RPMI7951 (cell line): ENCODE results near the gene LDLRAD4. TPM values are rescaled to one million over a fixed set of nuclear protein-coding genes. Genes with fewer than 3 reads are reported as not detected.
A peak's percentile ranks its signal among the peaks of the same experiment; 100 is the strongest.

ENCODE experiments used
- DNase-seq: peaks from one replicate; pipeline ENCODE4 v3.0.0-alpha.2; 2012; ENCODE audit warnings: low read depth
- total RNA-seq: library from RNA; depleted of rRNA; stranded (reverse); fragments of >200 nt; shearing (Covaris generic); gene quantifications from 2 replicates; pipeline ENCODE4 v1.2.3, GENCODE V29; 2014

LDLRAD4 gene
- total RNA-seq, 1 experiment from 2014 or later: 0.24 TPM

DNA sequence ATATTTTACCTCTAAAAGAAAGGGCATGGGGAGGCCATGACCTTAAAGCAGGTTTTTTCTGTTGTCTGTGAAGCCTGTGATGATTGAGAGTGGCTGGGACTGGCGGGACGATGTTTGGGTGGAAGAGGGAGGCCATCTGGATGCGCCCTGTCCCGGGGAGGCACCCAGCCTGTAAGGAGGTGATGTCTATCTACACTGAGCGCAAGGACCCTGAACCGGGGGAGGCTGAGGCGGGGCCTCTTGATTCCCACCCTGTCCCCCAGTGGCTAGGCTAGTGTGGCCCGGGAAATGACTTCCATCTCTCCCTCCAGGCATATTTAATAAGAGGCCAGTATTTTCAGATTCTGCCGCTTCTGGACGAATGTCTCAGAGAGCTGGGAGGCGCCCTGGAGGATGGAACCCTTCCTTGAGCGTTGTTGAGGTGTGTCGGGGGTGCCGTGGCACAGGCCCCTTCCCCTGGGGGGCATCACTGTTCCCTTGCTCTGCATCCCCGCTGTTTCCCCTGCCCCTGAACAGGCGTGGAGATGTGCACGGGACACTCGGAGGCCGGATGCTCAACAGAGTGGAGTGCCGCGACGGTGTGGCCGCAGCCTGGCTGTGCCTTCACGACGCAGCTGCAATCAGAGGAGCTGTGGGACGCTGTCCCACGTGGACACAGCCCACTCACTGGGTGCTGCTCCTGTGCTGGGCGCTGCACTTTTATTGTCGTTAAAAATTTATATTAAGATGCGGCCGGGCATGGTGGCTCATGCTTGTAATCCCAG is 185.4 kb downstream of the LDLRAD4 start:
- DNase-seq: no peak

DNA sequence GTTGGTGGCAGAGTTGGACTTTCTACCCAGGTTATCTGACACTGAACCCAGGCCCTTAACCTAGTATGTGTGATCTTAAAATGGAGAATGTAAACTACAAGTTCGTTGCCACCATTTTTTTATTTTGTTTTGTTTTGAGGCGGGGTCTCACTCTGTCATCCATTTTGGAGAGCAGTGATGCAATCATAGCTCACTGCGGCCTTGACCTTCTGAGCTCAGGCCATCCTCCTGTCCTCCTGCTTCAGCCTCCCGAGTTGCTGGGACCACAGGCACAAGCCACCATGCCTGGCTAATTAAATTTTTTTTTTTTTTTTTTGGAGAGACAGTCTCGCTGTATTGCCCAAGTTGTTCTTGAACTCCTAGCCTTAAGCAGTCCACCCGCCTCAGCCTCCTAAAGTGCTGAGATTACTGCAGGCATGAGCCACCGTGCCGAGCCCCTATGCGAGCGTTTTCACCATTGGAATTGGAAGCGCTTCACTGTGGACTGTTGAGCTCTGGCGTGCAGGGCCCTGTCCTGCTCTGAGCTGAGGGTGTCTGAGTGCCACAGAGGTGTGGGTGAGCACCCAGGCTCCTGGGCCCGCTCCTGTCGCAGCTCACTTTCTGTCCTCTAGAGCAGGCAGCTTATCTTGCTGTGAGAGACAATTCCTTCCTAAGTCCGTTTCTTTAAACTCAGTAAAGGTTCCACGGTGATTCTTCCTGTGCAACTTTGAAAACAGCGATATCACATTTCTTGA is 186.9 kb downstream of the LDLRAD4 start:
- no peak for DNase-seq

DNA sequence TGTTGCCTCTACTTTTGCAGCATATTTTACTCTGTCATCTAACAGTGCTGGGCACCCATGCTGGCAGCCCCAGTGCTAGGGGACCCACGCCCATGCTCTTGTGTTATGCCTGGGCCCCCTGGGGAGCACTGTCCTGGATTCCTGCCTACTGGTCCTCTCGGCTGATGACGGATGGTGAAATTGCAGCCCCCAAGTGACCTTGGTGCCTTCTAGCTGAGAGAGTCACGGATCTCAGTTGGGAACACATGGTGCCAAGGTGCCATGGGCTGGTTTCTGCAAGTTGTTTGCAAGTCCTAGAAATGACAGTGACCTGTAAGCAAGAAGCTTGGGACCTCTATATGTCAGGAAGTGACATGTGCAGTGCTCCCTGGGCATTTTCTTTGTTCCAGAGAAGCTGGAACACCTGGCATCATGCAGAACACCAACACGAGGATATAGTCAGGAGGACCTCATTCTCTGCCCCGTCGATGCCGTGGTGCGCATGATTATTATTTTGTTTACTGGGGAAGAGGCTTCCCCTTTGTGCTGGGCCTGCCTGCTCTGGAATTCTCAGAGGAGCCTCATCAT is 187.6 kb downstream of the LDLRAD4 start:
- DNase-seq: no peak

DNA sequence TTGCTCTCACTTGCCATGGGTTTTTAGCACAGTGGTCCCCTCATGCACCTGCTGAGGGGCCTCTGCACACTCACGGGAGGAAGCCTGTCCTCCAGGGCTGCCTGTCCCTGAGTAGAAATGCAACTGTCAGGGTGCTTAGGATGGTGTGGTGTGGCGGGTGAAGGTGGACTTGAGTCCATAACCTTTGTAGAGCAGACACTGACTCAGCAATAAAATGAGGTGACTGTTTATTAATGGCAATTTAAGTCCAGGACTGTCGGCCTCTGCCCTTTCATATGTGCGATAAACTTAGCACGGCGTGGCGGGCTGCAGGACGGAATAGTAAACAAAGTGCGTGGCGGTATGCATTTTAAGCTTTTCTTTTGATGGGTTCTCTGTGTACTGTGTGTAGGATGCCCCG is 188.2 kb downstream of the LDLRAD4 start:
- no peak for DNase-seq

DNA sequence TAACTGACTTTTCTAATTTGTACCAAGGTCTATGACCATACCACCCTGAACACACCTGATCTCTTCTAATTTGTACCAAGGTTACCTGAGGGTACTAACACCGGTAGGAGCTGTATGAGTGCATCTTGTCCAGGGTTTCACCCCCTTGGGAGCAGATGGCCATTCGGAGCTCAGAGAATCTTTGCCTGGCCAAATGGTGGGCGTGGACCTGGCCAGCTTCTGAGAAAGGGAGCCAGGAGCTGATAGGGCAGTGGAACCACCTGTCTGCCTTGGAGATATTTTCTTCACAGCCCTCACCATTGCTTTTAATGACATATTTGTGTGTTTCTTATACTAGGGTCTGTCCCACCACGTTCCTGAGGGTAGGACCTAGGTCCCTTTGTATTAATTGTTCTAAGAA is 188.9 kb downstream of the LDLRAD4 start:
- no peak for DNase-seq

DNA sequence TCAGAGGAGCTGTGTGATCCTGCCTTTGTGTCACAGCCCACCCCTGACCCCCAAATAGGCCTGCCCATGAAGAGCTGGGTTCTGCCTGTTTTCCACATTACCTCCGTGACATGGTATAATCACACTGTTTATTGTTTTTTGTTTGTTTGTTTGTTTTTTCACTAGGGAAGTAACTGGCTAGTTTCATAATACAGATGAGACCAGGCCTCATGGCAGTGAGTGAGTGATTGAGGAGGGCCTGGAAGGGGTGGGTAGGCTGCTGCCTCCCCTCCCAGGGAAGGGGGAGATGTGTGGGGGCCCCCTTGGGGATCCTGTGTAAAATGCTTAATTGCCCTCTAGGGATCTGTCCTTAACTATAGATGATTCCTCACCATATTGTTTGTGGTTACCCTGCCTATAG is 190.5 kb downstream of the LDLRAD4 start:
- no peak for DNase-seq

DNA sequence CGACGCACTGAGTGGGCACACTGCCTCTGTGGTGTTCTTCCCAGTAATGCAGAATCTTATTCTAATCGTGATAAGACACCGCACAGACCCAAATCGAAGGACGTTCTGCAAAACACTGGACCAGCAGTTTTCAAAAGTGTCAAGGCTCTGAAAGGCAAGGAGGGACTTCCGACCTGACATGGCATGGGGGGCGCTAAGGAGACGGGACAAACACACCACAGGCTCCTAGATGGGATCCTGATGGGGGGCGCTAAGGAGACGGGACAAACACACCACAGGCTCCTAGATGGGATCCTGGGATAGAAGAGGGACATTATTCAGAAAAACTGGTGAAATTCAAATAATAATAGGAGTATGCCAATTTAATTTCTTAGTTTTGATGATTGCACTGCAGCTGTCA is 191.4 kb downstream of the LDLRAD4 start:
- no peak for DNase-seq

DNA sequence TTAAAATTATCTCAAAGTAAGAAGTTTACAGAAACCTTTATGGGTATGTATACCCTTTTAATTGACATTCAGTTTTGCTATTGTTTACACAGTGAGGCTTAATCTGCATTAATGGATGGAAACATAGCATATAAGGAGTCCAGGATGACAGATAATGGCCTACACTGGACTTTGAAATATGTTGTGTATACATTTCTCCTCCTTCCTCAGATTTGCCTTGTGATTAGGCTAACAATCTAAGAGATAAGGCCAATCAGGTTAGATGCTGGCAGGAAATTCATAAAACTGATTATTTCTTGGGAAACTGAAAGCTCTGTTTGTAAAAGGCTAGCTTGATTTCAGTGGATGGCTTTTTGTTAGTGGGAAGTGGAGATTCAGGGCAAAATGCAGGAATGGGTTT is 191.9 kb downstream of the LDLRAD4 start:
- DNase-seq: no peak

DNA sequence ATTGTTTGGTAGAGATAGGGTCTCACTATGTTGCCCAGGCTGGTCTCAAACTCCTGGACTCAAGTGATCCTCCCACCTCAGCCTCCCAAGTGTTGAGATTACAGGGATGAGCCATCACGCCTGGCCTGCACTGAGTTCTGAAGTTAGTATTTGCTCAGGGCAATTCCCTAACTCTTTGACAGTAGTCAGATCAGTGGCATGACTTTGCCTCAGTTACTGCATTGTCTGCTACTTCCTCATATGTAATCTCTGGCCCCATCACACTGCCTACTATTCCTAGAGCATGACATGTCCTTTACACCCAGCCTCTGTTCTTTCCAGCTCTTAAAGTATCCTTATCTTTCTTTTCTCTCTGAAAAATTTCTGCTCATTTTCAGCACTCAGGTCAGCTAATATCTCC is 193.5 kb downstream of the LDLRAD4 start:
- no peak for DNase-seq

DNA sequence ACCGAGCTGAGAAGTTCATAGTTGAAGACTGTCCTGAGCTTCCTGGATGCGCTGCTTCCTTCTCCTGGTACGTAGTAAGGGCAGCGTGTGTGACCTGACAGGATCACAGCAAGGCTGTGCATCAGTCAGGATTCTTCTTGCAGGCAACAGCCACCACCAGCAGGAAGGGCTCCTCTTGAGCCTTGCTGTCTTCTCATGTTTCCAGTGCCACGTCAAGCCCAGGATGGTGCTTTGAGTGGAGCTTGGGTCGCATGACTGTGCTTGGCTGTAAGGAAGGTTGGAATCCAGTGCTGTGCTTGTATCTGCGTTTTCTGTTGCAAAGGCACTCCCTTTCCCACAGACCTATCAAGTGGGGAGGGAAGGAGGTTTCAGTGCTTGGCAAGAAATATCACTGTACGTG is 194.3 kb downstream of the LDLRAD4 start:
- no peak for DNase-seq

DNA sequence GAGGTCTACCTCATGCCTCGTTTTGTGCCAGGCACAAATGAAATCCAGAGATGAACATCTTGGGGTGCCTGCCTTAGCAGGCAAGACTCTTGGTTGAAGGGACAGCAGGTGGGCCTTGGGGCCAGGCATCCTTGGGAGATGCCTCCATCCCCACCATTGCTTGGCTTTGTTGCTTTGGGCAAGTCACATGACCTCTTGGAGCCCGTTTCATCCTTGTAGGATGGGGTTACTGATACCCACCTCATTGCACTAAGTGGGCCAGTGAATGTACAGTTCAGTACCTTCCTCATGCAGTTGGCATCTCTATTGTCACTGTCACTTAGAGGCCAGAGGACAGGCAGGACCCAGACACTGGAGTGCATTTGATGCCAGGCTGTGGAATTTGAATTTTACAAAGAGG is 195.5 kb downstream of the LDLRAD4 start:
- no peak for DNase-seq

DNA sequence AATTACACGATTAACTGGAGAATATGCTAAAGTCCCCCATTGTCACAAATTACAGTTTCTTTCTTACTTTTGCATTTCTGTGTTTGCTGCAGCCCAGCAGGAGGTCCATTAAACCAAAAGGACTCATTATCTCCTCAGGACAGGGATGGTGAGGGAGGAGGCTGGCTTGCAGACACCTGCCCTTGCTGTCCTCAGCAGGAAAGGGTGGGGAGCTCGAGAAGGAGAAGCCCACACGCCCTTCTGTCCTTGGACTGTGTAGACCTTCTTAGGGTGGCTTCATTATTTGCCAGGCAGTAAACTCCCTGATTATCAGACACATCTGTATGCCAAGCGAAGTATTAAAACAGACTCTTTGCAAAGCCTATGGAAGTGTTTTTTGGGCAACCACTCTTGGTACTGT is 196.0 kb downstream of the LDLRAD4 start:
- no peak for DNase-seq

DNA sequence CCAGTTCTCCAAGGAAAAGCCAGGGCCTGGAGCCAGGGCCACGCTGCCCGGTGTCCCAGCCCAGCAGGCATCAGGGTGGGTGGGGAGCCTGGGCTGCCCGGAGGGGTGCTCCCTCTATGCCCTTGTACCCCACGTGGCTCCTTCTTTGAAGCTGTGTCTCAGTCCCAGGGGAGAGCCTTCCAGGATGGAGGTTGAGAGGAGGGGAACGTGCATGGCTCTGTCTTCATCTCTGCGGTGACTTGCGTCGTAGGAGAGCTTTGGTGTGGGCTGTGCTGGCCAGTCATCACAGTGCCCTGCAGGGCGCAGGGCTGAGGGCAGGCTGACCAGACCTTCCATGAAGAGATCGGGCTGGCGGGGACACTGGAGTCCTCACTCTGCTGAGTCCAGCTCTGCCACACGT is 197.2 kb downstream of the LDLRAD4 start:
- no peak for DNase-seq

DNA sequence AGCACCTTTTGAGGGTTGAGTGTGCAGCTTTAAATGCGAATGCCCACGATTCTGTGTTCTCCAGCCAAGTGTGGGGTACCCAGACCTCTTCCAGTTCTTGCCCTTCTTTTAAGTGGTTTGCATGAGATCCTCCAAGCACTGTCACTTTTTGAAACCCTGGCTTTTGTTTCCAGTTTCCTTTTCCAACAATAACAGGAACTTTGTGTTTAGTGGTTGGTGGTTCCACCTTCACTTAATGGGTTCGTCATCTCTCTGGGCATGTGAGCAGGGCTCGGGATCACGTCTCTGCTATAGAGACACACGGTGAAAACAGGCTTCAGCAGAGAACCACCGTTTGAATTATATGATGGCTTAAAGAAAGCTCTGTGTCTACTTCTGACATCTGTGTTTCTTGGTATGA is 197.6 kb downstream of the LDLRAD4 start:
- DNase-seq: peak; percentile 1

DNA sequence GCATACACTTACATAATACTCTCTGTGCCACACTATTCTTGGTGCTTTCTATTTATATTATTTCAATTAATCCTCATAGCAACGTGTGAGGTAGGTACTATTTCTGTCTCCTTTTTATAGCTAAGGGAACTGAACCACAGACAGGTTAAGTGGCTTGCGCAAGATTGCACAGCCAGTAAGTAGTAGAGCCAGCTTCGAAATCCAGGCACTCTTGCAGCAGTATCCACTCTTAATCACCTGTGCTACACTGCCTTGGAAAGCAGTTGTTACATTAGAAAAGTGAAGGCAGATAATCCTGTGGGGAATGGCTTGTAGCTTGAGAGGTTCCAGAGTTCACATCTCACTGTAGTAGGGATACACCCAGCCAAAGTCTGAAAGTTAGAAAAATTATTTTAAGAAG is 198.3 kb downstream of the LDLRAD4 start:
- no peak for DNase-seq

DNA sequence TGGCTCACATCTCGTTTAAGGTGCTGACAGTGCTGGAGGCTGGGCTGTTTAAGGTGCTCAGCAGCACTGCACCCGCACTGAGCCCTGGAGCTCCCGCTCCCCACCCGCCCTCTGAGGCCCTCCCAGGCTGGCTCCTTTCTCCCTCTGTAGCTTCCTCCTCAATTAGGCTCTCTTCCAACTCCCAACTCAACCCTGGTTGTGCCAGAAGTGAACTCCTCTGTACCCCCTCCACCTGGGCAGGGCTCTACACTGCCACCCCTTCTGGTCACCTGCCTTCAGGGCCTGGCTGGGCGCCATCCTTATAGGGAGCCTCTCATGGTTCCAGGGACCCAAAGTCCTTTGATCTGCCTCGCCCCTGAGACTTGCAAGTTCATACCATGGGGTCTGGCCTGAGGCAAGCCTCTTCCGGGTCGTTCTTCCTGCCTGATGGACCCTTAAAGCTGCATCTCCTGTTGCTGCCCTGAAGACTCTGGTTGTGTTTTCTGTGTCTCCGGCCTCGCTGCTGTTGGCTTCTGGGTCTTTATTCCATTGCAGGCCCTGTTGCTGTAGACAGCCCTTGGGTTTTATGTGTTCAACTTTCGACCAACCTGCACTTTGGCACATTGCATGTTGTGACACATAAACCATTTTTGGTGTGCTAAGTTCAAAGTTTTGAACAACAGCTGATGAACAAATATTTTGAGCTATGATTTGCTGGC is 199.6 kb downstream of the LDLRAD4 start:
- DNase-seq: no peak

DNA sequence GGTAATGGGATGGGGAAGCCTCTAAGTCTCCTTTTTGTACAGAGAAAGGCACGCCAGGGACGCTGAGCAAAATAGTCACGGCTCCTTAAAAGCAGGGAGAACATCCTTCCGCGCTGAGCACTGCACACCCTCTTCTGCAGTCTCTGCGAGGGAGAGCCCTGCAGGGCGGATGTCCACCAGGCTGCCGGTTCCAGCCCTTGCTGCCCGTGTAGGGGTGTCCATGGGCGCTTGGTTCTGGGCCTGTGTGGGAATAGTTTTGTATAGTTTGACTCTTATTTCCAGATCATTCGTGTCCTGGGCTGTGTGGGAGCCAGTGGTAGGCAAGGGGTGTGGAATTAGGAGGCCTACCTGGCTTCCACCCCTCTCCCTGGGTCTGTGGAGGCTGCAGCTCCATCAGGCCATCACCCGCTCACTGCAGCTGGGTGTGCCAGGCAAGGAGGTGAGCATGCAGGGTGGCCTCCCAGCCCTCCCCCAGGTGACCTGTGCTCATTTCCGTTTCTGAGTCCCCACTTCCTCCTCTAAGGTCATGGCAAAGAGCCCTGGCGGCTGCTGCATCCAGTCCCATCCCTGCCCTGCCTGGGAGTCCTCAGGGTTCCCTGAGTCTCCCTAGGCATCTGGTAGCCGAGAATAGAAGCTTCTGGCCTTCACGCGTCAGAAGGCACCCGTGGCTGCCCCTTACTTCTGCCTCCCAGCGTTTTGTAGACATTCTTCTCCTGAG is 202.6 kb downstream of the LDLRAD4 start:
- DNase-seq: no peak

DNA sequence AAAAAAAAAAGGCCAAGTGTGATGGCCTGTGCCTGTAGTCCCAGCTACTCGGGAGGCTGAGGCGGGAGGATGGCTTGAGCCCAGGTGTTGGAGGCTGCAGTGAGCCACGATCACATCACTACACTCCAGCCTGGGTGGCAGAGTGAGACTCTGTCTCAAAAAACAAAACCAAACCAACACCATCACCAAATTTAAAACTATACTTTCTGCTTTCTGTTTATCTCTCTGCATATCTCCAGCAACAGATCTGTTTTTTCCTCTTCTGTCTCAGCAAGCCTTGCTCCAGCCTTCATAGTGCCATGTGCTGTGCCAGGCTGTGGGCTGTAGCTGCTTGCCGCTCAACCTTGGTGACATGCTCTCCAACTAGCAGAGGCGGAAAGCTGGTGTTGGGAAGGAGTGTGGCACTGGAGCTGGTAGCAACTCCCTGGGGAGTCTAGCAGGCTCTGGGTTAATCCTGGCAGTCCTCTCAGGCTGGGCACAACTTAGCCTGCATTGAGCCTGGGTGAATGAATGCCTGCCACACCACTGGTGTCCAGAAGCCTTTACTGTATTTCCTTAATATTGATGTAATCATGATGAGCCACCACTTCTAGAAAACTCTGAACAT is 204.1 kb downstream of the LDLRAD4 start:
- DNase-seq: no peak

DNA sequence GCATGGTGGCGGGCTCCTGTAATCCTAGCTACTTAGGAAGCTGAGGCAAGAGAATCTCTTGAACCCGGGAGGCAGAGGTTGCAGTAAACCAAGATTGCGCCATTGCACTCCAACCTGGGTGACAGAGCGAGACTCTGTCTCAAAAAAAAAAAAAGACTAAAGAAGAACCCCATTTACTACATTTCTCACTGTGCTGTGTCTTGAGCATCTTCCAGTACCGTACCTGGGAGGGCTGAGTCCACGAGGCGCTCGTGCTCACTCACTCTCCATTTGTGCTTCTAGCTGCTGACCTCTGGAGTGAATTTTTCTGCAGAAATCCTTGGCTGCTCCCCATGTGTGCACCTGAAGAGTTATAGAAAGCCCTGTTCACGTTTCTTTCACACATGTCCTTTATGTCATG is 204.8 kb downstream of the LDLRAD4 start:
- DNase-seq: no peak

DNA sequence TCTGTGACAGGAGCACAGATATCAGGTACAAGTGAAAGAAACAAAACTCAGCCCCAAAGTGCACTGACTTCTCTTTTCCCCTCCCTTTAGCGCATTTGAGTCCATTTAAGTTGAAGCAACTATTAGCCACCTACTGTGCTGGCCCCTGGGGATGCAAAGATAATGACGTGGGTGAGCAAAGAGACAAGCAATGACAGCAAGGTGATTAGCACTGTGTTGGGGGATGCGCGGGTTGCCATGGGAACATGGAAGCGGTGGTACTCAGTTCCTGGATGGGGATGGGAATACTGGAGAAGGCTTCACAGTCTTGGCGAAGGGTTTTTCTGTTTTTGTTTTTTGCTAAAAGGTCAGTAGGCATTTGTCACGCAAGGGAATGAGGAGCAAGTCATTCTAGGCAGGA is 205.8 kb downstream of the LDLRAD4 start:
- DNase-seq: no peak

DNA sequence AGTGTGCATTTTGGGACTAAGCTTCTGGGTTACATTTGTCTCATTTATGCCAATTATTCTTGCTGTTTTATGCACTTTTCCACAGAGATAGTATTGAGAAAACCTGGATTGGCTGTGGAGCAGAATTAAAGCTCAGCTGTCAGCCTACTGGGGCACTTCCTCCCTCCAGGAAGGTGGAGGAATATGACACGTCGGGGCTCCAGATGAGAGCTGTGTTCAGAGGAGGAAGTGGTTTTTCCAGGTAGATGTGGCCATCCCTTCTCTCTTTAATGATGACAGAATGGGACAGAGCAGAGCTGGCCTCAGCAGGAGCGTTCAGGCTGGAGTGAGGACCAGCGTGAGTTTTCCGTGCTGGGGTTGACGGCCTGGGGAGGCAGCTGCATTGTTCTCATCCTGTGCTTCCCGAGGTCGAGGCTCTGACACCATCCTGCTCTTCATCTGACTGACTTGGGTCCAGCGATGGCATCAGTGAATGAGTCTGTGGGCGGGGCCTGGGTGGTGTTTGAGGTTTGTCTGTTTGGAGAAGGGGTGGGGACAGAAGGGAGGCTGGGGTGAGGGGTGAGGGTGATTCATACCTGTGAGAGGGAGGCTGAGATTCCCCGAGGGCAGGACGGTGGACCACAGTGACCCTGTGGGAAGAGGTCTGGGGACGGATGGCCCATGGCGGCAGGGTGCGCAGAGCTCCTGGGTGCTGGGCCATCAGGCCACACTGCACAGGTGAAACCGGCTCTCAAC is 207.0 kb downstream of the LDLRAD4 start:
- DNase-seq: peak; percentile 33
